Limb (tissue), 2 donors: ENCODE results near the gene SDK1.

Source experiments
- DNase-seq, 2 donors: peaks; one replicate each; pipeline ENCODE4 v3.0.0-alpha.2; 2016; ENCODE audit errors: extremely low spot score in 2 of 2

The SDK1 gene

GRCh38 chr7:3408814-3409595 is 108.0 kb downstream of the SDK1 start:
- no peak for DNase-seq

DNA sequence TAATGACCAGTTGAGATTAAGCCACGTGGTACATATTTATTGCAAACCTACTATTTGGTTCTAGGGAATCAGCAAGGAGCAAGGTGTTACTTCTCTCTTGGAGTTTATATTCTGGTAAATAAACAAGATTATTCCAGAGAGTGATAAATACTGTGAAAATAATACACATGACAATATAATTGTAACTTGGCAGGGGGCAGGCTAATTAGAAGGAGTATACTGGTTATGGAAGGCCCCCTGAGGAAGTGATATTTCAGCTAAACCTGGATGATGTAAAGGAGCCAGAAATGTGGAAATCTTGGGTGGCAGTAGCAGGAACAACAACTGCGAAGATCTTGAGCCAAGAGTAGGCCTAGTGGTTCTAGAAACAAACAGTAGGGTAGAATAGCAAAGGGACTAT is 111.8 kb downstream of the SDK1 start:
- no peak for DNase-seq

DNA sequence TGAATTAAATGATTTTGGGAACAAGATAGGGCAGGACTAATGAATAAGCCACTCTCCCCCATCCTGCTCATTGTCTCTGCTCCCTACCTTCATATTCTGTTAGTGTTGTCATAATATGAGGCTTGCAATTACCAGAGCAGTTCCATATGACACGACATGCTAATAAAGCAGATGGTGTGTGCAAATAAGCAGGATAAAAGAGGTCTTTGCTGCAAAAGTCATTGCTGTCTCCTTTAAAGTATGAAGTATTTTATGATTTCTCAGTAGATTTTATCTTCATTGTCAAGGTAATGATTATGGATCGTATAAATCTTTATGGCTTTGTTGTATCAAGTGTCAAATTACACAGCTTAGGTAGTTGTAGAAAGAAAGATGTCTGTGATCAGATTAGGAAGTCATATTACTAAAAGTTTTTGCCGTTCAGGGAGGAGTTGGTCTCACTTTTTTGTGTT is 114.8 kb downstream of the SDK1 start:
- no peak for DNase-seq

GRCh38 chr7:3416453-3416852 is 115.4 kb downstream of the SDK1 start:
- DNase-seq: no peak

DNA sequence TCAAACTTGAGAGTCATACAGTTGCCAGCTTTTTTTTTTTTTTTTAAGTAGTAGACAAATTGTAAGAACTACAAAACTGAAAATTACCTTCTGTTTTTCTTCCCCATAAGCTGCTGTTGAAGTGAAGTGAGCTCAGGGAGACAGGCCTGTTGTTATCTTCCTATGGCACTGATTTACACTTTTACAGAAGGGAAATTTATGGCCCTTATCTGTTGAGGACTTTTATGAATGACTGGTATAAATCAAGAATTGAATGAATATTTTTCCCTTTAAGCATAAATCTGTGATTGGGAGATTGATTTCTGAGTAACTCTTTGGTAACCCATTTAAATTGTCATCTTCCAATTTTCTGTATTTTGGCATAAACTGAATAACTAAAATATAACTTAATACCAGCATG is 124.0 kb downstream of the SDK1 start:
- DNase-seq: no peak

GRCh38 chr7:3426064-3426463 is 125.0 kb downstream of the SDK1 start:
- no peak for DNase-seq

GRCh38 chr7:3427957-3428356 is 126.9 kb downstream of the SDK1 start:
- DNase-seq: no peak

DNA sequence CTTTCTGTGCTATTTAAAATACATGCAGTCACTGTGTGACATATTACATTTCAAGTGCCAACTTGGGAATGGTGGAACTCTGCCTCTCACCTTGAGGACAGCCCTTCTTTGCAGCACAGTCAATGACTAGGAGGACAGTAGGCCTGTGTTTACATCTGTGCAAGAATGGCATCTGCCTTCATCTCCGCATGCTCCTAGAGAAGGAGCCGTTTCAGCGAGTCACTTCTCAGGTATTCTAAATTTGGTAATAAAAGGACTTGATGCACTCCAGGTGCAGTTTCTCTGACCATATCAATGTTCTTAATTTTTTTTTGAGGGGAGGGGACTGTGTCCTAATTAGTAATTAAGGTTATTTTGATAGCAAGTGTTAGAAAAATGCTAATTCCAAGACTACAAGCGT is 128.9 kb downstream of the SDK1 start:
- DNase-seq: no peak

DNA sequence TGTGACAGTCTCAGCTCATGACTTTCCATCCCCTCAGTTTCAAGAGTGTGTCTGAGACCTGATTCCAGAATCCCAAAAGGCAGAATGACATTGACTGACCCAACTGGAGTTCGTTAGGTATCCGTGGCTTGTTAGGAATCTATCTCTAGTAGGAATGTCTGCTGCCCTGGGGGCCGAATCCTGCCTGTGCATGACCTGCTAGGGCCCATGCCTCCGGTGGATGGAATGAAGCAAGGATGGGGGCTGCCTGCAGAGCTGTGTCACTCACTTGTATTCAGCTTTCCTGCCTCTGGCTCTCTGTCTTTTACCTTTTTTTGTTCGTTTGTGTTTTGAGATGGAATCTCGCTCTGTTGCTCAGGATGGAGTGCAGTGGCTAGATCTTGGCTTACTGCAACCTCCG is 129.5 kb downstream of the SDK1 start:
- peak in 1 of 2 donors; percentile 29 for DNase-seq

- DNase-seq: no peak
Observed at GRCh38 chr7:3431306-3431705, 130.3 kb downstream of the SDK1 start.

DNA sequence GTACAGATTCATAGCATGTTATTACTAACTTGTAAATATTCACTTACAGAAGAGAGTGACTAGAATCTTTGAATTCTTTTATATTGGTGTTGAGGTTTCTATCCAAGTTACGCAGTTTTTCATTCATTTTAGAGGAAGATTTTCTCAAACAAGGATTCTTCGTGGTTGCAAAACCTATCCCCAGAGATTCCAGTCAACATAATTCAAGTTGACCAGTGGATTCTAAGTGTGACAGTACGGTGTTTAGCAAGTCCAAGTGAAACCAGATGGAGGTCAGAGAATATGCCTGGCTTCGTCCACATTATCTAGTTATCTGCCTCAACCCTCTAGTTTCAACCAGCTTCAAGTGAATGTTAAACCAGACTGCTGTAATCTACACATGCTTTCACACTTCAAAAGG is 131.9 kb downstream of the SDK1 start:
- DNase-seq: no peak

GRCh38 chr7:3434611-3435010 is 133.6 kb downstream of the SDK1 start:
- DNase-seq: no peak

DNA sequence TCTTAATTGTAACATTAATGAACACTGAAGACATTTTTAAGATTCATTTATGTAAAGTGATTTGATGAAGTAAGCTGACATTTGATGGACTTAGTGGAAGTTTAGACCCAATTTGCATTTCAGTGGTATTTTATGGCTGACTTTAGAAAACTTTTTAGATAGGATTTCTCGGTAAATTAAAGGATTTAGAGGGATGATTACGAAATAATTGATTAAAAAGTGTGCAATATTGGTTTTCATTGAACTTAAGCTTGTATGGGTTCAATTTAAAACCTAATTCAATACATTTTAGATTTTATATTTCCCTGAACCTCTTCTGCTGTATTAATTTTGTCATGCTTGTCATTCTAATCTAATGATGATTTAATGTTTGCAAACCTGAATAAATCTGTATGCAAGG is 135.1 kb downstream of the SDK1 start:
- DNase-seq: no peak

DNA sequence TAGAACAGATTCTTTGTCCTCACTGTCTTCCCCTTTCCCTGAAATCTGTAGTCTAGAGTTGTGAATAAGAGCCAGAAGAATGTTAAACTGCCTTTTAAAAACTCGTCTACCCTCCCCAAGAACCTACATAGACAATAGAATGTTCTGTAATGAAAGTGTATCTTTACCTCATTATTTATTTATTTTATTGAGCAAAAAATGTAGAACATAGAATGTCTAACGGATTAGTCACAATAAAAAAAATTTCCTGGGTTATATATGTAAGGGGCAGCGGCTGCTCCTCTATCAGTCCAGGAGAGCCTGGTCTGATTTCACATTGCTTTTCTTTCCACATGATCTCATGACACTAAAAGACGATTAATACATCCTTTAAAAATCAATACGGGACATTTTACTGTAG is 135.7 kb downstream of the SDK1 start:
- no peak for DNase-seq

GRCh38 chr7:3437467-3437866 is 136.4 kb downstream of the SDK1 start:
- DNase-seq: no peak

- DNase-seq: no peak
Observed at GRCh38 chr7:3438352-3438751, 137.3 kb downstream of the SDK1 start.

GRCh38 chr7:3439333-3440030 is 138.4 kb downstream of the SDK1 start:
- peak in 1 of 2 donors; percentile 19 for DNase-seq

DNA sequence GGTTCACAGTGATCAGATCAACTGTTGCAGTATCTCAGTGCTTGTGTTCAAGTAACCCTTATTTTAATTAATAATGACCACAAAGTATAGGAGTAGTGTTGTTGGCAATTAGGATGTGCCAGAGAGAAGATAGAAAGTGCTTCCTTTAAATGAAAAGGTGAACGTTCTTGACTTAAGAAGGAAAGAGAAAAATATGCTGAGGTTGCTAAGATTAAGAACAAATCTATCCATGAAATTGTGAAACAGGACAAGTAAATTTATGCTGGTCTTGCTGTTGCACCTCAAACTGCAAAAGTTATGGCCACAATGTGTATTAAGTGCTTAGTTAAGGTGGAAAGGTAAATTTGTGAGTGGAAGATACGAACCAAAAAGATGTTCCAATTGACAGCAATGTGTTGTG is 139.5 kb downstream of the SDK1 start:
- no peak for DNase-seq

DNA sequence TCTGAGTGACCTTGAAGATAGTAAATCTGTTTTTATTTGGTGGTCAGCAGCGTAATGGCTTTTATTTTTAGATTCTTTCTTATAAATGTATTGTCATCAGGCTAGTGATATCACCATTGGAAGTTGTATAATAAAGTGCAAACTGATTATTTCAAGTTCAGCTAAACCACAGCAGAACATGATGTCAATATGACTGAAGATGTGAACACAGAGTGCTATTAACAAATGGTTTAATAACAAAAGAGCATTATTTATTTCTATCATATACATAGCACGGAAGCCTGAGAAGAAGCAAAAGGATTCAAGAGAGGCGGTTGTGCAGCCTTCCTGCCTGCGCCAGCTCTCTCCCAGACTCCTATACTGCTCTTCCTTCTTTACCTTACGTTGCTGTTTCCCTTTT is 142.7 kb downstream of the SDK1 start:
- no peak for DNase-seq

GRCh38 chr7:3446786-3447185 is 145.7 kb downstream of the SDK1 start:
- DNase-seq: no peak

GRCh38 chr7:3451701-3452100 is 150.6 kb downstream of the SDK1 start:
- DNase-seq: no peak

GRCh38 chr7:3453398-3453797 is 152.3 kb downstream of the SDK1 start:
- no peak for DNase-seq
